Measurements from ENCODE around the gene CRHR1.

- TF ChIP-seq SIN3A (IDR thresholded peaks at IDR 0.05; ENCODE audit: low read depth, low read length): no peak
- peak; percentile 80 to 89 (median 85) for TF ChIP-seq CTCF (IDR thresholded peaks at IDR 0.05 in 2 of 3, conservative IDR thresholded peaks at IDR 0.05 in 1 of 3; ENCODE audit: control insufficient read depth in 2 of 3, extremely low read depth in 1 of 3, insufficient read depth in 1 of 3, low read depth in 3 of 3, low read length in 3 of 3)
- no peak for TF ChIP-seq POLR2A (IDR thresholded peaks at IDR 0.05; ENCODE audit: low read depth, low read length)
- no peak for TF ChIP-seq USF2 (IDR thresholded peaks at IDR 0.05; ENCODE audit: borderline replicate concordance, low read depth, low read length)
- TF ChIP-seq HSF1 (IDR thresholded peaks at IDR 0.05; ENCODE audit: low read depth, low read length): no peak
- TF ChIP-seq CEBPB (IDR thresholded peaks at IDR 0.05; ENCODE audit: borderline replicate concordance in 1 of 2, low read depth in 2 of 2, low read length in 2 of 2): no peak
- TF ChIP-seq IRF3 (IDR thresholded peaks at IDR 0.05): no peak
- TF ChIP-seq POLR2AphosphoS5 (IDR thresholded peaks at IDR 0.05; ENCODE audit: low read length): no peak
- no peak for TF ChIP-seq JUNB (IDR thresholded peaks at IDR 0.05)
- TF ChIP-seq YY1 (IDR thresholded peaks at IDR 0.05; ENCODE audit: low read depth, low read length): no peak
- TF ChIP-seq MTA2 (IDR thresholded peaks at IDR 0.05; ENCODE audit: low read depth): no peak
- no peak for TF ChIP-seq CBFB (IDR thresholded peaks at IDR 0.05; ENCODE audit: low read depth)
Measured at GRCh38 chr17:45852535-45853297, 68.6 kb downstream of the CRHR1 start.

Measured in GM12878 (cell line).